ENCODE measurements around the gene PCDHGA2.
"Not testable (repeated sequence)": the region's sequence is repeated elsewhere in the genome, so short reads cannot be mapped to it uniquely, and the experiment has no call there.

Gene PCDHGA2

DNA sequence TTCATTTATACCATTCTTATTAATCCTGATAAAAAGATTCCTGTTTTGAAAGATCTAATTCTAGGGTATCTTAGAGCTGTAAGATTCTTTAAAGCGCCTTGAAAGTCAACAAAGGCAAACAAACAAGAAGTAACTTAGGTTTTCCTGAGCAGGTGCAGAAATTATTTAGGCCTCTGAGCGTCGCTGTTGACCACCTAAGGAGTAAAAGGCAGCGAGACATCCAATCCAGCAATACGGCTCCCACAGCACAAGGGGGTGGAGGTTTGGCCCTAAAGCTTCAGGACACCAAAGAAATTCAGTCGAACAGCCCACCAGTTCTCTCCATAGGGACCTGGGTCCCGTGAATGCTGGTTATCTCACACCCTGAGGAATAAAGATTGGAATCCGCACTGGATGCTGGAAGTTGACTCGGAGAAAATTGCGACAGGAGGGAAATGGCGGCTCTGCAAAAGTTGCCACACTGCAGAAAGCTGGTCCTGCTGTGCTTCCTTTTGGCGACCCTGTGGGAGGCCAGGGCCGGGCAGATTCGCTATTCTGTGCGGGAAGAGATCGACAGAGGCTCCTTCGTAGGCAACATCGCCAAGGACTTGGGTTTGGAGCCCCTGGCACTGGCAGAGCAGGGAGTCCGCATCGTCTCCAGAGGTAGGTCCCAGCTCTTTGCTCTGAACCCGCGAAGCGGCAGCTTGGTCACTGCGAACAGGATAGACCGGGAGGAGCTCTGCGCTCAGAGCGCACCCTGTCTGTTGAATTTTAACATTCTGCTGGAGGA is at the start of gene PCDHGA2:
PCDHGA2 (plus strand) TSS at position 223 of the 769 bp plus-strand sequence.
- DNase-seq (ENCODE audit: low spot score): peak; percentile 59

DNA sequence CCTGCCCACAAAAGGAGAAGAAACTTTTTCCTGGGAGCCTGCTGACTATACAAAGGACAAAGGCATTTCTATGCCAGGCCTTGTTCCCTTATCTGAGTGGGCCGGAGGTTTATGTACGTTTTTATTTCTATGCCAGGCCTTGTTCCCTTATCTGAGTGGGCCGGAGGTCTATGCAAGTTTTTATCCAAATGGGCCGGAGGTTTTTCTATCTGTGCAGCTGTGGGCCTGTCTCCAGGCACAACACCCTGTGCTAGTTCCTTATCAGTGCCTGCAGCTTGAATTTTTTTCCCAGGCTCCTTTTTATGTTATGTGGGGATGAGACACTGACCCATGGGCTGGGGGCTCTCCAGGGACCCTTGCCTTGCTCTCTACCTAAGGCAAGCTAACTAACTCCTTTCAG is 40.2 kb upstream of the PCDHGA2 start:
- no peak for DNase-seq (ENCODE audit: low spot score)

DNA sequence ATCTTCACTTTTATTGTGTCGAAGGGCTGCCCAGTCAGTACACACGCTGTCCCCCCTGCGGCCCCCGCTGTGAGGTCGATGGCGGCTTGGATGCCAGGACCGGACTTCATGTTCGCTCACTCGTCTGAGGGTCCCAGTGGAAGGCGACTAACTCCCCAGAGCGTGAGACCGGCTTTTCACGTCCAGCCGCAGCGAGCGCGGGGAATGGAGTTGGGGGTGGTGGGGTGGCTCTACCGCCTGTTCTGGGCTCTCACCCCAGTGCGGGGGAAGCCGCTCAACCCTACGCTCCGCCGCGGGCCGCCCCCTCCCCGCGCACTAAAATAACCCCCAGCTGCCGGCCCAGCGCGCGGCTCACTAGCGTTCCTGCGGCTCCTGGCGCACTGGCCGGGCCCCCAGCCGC is 34.8 kb upstream of the PCDHGA2 start, which contains the start of gene SLC25A2:
SLC25A2 (minus strand) TSS at position 294 of the 400 bp plus-strand sequence; CDS start at position 110, 184 bp downstream.
- no peak for DNase-seq (ENCODE audit: low spot score)

DNA sequence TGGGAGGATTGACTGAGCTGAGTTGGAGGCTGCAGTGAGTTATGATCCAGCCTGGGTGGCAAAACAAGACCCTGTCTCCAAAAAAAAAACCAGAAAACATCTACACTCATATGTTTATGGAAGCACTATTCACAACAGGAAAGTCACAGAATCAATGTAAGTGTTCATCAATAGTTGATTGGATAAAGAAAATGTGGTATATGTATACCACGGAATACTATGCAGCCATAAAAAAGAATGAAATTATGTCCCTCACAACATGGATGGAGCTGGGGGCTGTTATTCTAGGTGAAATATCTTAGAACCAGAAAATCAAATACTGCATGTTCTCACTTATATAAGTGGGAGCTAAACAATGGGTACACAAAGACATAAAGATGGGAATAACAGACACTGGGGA is 31.9 kb upstream of the PCDHGA2 start:
- no peak for DNase-seq (ENCODE audit: low spot score)

DNA sequence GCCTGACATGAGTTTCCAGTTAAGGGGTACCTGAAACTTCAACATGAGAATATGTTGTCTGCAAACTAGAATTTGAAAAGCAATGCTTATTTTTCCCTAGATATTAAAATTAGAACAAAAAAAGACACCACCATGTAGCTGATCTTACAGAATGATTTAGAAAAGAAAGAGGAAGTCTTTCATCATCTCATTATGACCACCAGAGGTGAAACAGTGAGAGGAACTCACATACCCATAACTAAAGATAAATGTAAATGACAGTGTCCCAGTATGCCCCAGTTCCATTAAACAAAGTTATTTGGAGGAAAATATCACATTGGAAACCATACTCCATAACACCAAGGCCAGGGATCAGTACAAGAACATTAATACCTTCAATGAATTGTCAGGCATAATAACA is 24.8 kb upstream of the PCDHGA2 start:
- DNase-seq (ENCODE audit: low spot score): no peak

DNA sequence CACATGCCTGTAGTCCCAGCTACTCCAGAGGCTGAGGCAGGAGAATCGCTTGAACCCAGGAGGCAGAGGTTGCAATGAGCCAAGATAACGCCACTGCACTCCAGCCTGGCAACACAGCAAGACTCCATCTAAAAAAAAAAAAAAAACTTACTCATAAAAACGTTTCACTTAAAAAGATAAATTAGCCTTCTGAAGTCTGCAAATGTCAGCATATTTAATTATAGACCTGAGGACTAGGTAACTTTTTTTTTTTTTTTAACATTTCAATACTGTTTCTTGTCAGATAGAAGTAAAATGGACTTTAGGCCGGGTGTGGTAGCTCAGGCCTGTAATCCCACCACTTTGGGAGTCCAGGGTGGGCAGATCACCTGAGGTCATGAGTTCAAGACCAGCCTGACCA is 21.6 kb upstream of the PCDHGA2 start:
- not testable (repeated sequence) for DNase-seq (ENCODE audit: low spot score)

DNA sequence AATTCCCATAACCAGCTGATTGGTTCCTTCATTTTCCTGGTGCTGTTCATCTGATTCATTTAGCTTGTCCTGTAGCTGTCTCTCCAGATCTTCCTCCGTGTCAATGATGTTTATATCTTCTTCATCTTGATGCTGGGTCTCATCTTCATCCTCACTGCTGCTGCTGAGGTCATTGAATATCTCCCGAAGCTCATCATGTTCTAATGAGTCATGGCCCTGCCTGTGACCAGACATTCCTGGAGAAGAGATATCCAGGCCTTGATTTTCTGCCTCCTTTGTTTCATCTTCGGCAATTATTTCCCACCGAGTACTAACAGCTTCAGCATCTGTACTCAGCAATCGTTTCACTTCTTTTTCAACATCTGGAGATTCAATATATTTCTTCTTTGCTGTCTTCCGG is 19.4 kb upstream of the PCDHGA2 start:
- no peak for DNase-seq (ENCODE audit: low spot score)

DNA sequence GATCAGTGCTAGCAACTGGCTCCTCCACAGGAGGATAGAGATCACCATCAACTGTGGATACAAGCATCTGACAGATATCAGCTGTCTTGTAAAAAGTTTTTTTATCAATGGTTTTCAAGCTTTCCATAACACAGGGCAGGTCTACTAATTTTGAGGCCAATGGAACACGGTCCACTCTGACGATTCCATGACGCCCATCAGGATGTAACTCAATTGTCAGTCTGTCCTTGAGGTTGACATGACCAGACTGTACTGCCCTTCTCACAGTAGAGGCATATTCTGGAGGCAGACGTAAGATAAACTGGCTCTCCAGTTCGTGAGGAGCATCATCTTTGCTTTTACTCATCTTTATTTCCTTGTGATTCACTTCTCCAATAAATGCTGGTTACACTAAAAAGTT is 18.9 kb upstream of the PCDHGA2 start:
- DNase-seq (ENCODE audit: low spot score): no peak

DNA sequence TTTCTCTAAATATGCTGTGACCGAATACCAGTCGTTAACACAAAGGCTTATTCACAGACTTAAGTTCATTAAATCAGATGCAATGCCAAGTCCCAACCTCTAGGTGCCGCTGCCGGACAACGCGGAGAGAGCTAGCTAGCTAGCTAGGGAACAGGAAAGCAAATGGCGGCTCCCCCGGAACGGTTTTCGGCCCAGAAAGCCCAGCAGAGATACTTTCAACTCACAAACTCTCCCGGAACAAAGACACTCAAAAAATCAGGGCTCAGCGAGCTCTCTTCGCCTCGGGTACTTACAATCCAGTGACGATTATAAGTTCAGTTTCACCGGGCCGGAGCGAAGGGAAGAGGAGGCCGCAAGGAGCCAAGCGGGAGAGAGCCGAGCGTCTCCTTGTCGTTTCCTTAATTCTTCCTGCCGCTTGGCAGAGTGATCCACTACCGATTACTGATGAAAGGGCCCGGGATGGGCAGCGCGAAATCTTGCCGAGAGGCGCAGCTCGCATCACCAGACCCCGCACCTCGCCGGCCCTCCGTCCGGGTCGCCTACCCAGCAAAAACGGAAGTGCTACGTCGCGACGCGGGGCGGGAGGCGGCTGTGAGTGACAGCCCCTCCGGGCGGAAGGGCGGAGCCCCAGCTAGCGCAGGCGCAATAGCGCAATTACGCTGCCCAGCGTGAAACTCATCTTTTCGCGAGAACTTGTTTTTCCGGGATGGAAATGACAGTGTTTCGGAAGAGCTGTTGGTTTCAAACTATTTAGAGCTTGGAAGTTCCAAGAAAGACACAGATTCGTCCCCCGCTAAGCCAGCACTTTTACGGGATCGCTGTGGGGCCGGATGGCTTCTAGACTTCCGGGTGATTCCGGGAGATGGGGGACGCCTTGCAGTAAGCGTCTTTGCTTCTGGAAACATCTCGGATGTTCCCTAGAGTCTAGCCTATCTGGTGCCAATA is 18.1 kb upstream of the PCDHGA2 start, which contains the start of gene TAF7:
TAF7 (minus strand) TSS at position 560 of the 945 bp plus-strand sequence. CDS start 740 bp downstream, outside the sequence.
- peak; percentile 94 for DNase-seq (ENCODE audit: low spot score)

DNA sequence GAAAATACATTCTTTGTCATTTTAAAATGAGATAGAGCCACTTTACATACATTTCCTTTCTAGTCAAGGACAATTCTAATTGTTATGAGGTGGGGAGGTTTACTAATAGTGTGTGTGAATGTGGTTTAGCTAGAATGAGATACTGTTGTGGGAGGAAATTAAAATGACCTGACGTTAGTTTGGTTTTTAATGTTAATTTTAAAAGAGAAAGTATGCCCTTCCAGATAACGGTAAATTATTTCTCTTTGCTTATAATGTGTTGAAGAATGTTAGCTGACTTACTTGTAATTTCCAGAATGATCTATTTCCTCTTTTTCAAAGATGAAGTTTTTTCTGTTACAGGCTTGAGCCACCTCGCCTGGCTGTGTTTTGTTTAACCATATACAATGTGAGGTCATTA is 16.3 kb upstream of the PCDHGA2 start:
- DNase-seq (ENCODE audit: low spot score): no peak

DNA sequence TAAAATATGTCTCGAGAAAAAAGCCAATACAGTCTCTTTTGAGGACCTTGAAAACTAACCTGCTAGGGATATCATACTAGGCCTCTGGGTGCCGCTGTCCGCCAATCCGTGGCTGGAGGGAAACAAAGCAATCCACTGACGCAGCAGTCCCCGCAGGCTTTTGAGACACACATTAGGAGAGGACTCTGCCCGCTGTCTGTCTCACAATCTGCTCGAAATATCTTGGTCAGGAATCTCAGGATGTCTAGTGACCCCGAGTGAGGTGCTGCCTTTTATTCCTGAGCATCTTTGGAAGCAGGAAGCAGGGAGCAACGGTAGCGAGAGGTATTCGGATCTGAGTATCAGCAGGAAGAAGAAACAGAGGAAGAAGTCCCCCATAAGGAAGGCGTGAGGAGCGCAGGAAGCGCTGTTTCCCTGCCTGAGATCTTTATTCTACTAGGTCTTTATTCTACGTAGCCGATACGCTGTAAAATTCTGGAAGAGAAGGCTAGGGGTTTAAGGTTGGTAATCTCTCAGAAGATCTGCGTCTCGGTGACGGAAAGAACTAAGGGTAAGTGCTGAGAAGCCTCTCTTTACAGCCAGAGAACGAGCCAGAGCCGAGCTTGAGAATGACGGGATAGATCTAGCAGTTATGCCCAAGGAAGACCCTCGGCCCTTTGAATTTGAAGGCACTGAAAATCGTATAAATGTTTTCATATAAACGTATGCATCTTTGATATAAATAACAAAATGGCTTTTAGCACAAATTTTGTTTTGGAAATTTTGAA is 12.3 kb upstream of the PCDHGA2 start:
- DNase-seq (ENCODE audit: low spot score): peak; percentile 77

DNA sequence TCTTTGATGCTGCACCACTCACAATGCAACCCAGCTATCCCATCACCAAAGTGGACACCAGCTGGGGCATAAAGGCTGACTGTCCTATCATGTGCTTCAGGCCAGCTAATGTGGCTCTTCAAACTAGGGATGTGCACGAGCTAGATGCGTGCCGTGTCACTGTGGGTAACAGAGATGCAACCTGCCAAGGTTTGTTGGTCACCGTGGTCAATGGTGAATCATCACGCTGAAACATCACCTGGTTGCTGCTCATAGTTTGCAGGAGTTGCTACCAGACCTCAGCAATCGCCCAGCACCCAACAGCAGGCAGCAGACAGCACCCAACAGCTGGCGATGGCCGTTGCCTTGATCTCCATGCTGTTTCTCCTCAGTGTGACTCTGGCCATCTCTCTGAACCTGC is 10.3 kb upstream of the PCDHGA2 start:
- DNase-seq (ENCODE audit: low spot score): peak; percentile 60

DNA sequence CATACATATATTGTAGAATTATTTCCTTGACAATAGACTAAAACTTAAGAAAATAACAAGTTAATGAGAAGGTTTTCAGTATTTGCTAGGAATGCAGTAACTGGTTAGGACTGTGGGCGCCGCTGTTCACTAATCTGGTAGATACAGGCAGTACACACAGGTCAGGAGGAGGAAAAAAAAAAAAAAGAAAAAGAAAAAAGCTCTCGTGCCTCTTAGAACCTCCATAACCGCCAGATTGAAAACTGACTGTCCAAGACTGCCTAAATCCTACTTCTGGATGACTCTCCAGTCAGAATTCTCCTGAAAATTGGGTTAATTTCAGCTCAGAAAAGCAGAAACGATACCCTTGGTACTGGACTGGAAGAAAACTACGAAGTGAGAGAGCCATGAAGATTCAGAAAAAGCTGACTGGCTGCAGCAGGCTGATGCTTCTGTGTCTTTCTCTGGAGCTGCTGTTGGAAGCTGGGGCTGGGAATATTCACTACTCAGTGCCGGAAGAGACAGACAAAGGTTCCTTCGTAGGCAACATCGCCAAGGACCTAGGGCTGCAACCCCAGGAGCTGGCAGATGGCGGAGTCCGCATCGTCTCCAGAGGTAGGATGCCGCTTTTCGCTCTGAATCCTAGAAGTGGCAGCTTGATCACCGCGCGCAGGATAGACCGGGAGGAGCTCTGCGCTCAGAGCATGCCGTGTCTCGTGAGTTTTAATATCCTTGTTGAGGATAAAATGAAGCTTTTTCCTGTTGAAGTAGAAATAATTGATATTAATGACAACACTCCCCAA is 8.1 kb upstream of the PCDHGA2 start, which contains the start of gene PCDHGA1:
PCDHGA1 (plus strand) TSS at position 216 of the 782 bp plus-strand sequence.
- DNase-seq (ENCODE audit: low spot score): peak; percentile 59

DNA sequence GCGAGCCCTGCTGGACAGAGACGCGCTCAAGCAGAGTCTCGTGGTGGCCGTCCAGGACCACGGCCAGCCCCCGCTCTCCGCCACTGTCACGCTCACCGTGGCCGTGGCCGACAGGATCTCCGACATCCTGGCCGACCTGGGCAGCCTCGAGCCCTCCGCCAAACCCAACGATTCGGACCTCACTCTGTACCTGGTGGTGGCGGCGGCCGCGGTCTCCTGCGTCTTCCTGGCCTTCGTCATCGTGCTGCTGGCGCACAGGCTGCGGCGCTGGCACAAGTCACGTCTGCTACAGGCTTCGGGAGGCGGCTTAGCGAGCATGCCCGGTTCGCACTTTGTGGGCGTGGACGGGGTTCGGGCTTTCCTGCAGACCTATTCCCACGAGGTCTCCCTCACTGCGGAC is 6.0 kb upstream of the PCDHGA2 start:
- DNase-seq (ENCODE audit: low spot score): not testable (repeated sequence)

DNA sequence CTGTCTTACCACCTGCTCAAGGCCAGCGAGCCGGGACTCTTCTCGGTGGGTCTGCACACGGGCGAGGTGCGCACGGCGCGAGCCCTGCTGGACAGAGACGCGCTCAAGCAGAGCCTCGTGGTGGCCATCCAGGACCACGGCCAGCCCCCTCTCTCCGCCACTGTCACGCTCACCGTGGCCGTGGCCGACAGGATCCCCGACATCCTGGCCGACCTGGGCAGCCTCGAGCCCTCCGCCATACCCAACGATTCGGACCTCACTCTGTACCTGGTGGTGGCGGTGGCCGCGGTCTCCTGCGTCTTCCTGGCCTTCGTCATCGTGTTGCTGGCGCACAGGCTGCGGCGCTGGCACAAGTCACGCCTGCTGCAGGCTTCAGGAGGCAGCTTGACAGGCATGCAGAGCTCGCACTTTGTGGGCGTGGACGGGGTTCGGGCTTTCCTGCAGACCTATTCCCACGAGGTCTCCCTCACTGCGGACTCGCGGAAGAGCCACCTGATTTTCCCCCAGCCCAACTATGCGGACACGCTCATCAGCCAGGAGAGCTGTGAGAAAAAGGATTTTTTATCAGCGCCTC is 2.3 kb downstream of the PCDHGA2 start:
- DNase-seq (ENCODE audit: low spot score): not testable (repeated sequence)

DNA sequence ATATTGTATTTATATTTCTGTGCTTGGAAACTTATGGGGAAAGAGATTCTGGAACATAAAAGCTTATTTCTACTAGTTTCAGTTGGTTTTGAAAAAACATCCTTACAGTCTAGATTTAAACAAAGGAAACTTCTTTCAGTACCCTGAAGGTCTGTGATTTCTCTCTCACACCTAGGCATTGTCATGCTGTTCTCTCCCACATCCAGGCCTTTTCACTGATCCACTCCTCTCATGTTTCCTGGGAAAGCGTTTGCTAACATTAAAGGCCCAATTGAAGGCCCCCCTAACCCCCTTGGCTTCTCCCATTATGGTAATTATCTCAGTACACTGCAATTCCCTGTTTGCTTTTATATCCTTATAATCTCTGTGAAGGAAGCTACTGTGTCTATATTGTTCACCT is 4.2 kb downstream of the PCDHGA2 start:
- no peak for DNase-seq (ENCODE audit: low spot score)

DNA sequence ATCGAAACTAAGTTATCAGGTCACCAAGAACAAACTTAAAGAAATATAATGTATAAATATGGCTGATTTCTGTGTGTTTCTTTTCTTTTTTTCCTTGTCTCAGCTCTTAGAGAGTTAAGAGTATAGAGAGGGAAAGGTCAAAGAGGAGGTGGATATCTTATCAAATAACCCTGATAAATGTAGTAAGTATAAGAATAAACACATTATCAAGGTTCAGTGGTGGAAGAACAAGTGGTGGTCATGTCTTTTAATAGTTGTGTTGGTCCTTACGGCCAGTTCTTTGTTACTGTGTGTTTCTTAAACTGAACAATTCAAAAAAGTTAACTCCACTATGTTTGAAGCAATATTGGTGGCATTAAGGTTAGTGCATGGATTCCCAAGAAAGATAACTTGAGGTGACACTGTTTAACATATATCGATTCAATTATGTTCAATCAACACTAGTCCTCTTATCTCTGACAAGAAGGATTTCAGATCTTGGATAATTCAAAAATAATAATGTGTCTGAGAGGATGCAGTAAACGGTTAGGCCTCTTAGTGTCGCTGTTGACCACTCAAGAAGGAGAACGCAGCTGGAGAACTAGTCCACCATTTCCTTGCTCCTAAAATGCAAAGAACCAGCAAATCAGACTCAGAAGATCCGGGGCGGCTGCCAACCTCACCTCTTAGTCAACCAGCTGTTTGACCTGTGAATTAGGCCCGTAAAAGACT is 4.8 kb downstream of the PCDHGA2 start, which contains the start of gene PCDHGA3:
PCDHGA3 (plus strand) TSS at position 588 of the 711 bp plus-strand sequence. CDS start 205 bp downstream, outside the sequence.
- peak; percentile 44 for DNase-seq (ENCODE audit: low spot score)

DNA sequence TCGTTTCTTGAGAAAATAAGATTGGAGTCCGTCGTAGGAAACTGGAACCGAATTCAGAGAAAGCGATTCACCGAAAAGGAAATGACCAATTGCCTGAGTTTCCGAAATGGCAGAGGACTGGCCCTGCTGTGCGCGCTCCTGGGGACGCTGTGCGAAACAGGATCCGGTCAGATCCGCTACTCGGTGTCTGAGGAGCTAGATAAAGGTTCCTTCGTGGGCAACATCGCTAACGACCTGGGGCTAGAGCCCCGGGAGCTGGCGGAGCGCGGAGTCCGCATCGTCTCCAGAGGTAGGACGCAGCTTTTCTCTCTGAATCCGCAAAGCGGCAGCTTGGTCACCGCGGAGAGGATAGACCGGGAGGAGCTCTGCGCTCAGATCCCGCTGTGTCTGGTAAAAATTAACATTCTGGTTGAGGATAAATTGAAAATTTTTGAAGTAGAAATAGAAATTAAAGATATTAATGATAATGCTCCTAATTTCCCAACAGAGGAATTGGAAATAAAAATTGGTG is 5.4 kb downstream of the PCDHGA2 start:
- no peak for DNase-seq (ENCODE audit: low spot score)

DNA sequence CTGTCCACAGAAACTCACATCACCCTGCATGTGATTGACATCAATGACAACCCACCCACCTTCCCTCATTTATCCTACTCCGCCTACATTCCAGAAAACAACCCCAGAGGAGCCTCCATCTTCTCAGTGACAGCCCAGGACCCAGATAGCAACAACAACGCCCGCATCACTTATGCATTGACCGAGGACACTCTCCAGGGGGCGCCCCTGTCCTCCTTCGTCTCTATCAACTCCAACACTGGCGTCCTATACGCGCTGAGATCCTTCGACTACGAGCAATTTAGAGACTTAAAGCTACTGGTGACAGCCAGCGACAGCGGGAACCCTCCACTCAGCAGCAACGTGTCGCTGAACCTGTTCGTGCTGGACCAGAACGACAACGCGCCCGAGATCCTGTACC is 6.8 kb downstream of the PCDHGA2 start:
- DNase-seq (ENCODE audit: low spot score): no peak

DNA sequence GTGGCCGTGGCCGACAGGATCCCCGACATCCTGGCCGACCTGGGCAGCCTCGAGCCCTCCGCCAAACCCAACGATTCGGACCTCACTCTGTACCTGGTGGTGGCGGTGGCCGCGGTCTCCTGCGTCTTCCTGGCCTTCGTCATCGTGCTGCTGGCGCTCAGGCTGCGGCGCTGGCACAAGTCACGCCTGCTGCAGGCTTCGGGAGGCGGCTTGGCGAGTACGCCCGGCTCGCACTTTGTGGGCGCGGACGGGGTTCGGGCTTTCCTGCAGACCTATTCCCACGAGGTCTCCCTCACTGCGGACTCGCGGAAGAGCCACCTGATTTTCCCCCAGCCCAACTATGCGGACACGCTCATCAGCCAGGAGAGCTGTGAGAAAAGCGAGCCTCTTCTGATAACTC is 7.5 kb downstream of the PCDHGA2 start:
- not testable (repeated sequence) for DNase-seq (ENCODE audit: low spot score)

All from kidney tubule cell (primary cell).